Measurements from ENCODE around the gene CDKN2B. TPM values are rescaled to one million over a fixed set of nuclear protein-coding genes. Genes with fewer than 3 reads are reported as not detected.
"Not testable (repeated sequence)": the region's sequence is repeated elsewhere in the genome, so short reads cannot be mapped to it uniquely, and the experiment has no call there.

Gene CDKN2B, protein sequence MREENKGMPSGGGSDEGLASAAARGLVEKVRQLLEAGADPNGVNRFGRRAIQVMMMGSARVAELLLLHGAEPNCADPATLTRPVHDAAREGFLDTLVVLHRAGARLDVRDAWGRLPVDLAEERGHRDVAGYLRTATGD
- 10.2 and 10.7 TPM in 2 replicates for polyA plus RNA-seq (2011; rRNA removed)
- polyA minus RNA-seq (2011; rRNA and poly(A)+ RNA removed): 9.6 and 11.8 TPM in 2 replicates

DNA sequence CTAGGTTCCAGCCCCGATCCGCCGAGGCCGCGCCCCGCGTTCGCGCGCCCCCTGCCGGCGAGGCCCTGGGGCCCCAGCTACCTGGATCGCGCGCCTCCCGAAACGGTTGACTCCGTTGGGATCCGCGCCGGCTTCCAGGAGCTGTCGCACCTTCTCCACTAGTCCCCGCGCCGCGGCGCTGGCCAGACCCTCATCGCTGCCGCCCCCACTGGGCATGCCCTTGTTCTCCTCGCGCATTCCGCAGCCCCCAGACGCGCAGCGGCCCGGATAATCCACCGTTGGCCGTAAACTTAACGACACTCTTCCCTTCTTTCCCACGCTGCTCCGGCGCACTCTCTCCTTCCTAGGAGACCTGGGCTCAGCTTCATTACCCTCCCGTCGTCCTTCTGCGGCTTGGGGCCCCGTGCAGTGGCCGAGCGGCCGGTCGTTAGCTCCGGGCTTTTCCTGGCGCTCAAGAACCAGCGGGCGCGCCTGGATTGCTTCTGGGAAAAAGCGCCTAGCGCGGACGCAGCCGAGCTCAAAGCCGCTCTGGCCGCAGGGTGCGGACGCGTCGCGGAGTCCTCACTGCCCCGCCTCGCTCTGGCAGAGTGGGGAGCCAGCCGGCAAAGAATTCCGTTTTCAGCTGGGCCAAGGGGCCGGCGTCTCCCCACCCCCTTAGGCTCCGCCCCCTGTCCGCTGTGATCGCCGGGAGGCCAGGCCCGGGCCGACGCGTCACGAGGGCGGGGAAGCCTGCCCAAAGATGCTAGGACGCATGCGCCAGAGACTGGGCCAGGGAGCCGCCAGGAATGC lies at the start of gene CDKN2B:
Gene CDKN2B (minus strand): TSS at position 589 of the 789 bp plus-strand sequence. CDS start 352 bp downstream, at position 237.
- ChIA-PET POLR2A (interaction anchor here (0.6 to 2.6 kb wide), 20 partner anchors 11 to 235 kb away, joined by 3 to 15 read pairs (median 4); partner anchors contain the start of genes CDKN2A, CDKN2B-AS1 and MTAP), CTCF (interaction anchor here (0.6 to 6.4 kb wide), 75 partner anchors 8 to 773 kb away, joined by 3 to 192 read pairs (median 5); partner anchors contain the start of genes CDKN2A and CDKN2B-AS1)
- Histone ChIP-seq H3K4me3 (ENCODE audit: low read depth, low read length) (peak within 1 kb of the TSS; percentile 83), H3K27me3 (ENCODE audit: control insufficient read depth, insufficient read depth, low read length) (no peaks in the 10 kb centered on the region), H3K27ac (ENCODE audit: low read depth, low read length) (peak within 1 kb of the TSS; percentile 95), H3K9me3 (ENCODE audit: control insufficient read depth, insufficient read depth, low read length) (no peaks in the 10 kb centered on the region)
- DNase-seq (ENCODE audit: low read depth, low spot score): peak; percentile 92
- TF ChIP-seq, protein P1, sequence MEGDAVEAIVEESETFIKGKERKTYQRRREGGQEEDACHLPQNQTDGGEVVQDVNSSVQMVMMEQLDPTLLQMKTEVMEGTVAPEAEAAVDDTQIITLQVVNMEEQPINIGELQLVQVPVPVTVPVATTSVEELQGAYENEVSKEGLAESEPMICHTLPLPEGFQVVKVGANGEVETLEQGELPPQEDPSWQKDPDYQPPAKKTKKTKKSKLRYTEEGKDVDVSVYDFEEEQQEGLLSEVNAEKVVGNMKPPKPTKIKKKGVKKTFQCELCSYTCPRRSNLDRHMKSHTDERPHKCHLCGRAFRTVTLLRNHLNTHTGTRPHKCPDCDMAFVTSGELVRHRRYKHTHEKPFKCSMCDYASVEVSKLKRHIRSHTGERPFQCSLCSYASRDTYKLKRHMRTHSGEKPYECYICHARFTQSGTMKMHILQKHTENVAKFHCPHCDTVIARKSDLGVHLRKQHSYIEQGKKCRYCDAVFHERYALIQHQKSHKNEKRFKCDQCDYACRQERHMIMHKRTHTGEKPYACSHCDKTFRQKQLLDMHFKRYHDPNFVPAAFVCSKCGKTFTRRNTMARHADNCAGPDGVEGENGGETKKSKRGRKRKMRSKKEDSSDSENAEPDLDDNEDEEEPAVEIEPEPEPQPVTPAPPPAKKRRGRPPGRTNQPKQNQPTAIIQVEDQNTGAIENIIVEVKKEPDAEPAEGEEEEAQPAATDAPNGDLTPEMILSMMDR (IDR thresholded peaks at IDR 0.05; ENCODE audit: low read depth, low read length): peak; percentile 86

DNA sequence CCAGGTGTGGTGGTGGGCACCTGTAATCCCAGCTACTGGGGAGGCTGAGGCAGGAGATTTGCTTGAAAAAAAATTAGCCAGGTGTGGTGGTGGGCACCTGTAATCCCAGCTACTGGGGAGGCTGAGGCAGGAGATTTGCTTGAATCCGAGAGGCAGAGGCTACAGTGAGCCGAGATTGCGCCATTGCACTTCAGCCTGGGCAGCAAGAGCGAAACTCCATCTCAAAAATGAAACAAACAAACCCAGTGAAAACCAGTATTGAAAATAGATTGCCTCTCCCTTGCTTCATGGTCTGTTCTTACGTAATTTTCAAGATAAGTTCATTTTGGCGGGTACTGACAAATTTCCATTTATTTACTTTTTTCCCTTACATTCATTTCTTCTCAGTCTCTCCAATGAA lies 48.9 kb upstream of the CDKN2B start:
- H3K27me3 ChIP-seq (ENCODE audit: control insufficient read depth, insufficient read depth, low read length); POLR2A ChIA-PET; H3K4me3 ChIP-seq (ENCODE audit: low read depth, low read length); H3K27ac ChIP-seq (ENCODE audit: low read depth, low read length); DNase-seq (ENCODE audit: low read depth, low spot score); H3K9me3 ChIP-seq (ENCODE audit: control insufficient read depth, insufficient read depth, low read length): not testable (repeated sequence)
- CTCF ChIA-PET: interaction anchor here (1.8 kb wide), 1 partner anchor 186 kb away, joined by 7 read pairs; no protein-coding TSS in a partner anchor

DNA sequence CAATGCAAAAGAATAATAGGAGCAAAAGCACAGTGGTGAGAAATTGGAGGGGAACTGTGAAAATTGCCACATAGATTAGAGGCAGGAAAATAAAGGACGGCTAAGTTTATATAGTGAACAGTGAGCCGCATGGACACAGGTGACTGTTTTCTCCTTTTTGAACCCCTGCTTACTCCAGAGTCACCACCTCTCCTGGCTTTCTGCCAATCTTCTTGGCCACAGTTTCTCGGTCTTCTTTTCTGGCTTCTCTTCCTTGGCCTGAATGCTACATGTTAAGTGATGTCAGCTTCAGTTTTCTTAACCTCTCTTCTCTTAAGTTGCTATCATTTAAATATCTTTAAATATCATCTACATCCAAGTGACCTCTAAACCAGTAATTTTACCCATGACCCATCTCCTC lies 47.3 kb upstream of the CDKN2B start:
- POLR2A ChIA-PET: no interaction called here
- TF ChIP-seq, protein P1 (IDR thresholded peaks at IDR 0.05; ENCODE audit: low read depth, low read length): no peak
- Histone ChIP-seq H3K27me3 (ENCODE audit: control insufficient read depth, insufficient read depth, low read length) (no peaks in the 10 kb centered on the region), H3K27ac (ENCODE audit: low read depth, low read length) (no peak overlapping the region), H3K9me3 (ENCODE audit: control insufficient read depth, insufficient read depth, low read length) (no peaks in the 10 kb centered on the region), H3K4me3 (ENCODE audit: low read depth, low read length) (no peak overlapping the region)
- no peak for DNase-seq (ENCODE audit: low read depth, low spot score)
- CTCF ChIA-PET: interaction anchor here (1.8 kb wide), 1 partner anchor 188 kb away, joined by 7 read pairs; no protein-coding TSS in a partner anchor

DNA sequence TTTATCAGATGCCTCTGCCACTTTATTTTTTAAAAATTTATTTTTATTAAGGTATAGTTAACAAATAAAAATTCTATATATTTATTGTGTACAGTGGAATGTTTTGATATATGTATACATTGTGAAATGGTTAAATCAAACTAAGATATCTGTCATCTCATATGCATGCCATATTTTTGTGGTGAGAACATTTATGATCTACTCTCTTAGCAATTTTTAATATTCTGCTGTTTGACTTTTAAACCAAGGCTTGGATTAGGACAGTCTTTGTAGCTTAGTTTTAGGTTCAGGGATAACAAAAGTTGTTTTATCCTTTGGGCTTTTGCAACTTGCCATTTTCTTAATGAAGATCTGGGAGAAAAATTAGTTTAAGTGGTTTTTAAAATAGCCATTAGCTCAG lies 46.0 kb upstream of the CDKN2B start:
- no peak overlapping the region for H3K27ac ChIP-seq (ENCODE audit: low read depth, low read length)
- TF ChIP-seq, protein P1 (IDR thresholded peaks at IDR 0.05; ENCODE audit: low read depth, low read length): no peak
- DNase-seq (ENCODE audit: low read depth, low spot score): no peak

DNA sequence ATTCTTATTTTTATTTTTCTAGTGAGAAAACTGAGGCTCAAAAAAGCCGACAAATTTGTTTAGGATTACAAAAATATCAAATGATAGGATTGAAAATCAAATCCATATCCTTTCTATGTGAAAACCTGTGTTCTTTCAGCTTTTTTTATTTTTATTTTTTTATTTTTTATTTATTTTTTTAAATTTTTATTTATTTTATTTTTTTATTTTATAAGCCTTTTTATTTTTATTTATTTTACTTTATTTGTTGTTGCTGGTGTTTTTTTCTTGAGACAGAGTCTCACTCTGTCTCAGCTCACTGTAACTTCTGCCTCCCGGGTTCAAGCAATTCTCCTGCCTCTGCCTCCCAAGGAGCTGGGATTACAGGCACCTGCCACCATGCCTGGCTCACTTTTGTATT lies 45.4 kb upstream of the CDKN2B start:
- no peaks in the 10 kb centered on the region for H3K9me3 ChIP-seq (ENCODE audit: control insufficient read depth, insufficient read depth, low read length)
- DNase-seq (ENCODE audit: low read depth, low spot score): no peak
- ChIA-PET CTCF (interaction anchor here (1.0 to 2.3 kb wide), 3 partner anchors 11 to 241 kb away, joined by 3 to 10 read pairs (median 5); no protein-coding TSS in a partner anchor), POLR2A (no interaction called here)
- no peaks in the 10 kb centered on the region for H3K27me3 ChIP-seq (ENCODE audit: control insufficient read depth, insufficient read depth, low read length)
- no peak overlapping the region for H3K27ac ChIP-seq (ENCODE audit: low read depth, low read length)
- TF ChIP-seq, protein P1 (IDR thresholded peaks at IDR 0.05; ENCODE audit: low read depth, low read length): no peak
- H3K4me3 ChIP-seq (ENCODE audit: low read depth, low read length): no peak overlapping the region

More for the DNA sequence above, 46.0 kb upstream of the CDKN2B start:
- H3K9me3 ChIP-seq (ENCODE audit: control insufficient read depth, insufficient read depth, low read length): no peaks in the 10 kb centered on the region
- no peak overlapping the region for H3K4me3 ChIP-seq (ENCODE audit: low read depth, low read length)
- H3K27me3 ChIP-seq (ENCODE audit: control insufficient read depth, insufficient read depth, low read length): no peaks in the 10 kb centered on the region
- ChIA-PET POLR2A (no interaction called here), CTCF (interaction anchor here (1.0 to 2.3 kb wide), 3 partner anchors 10 to 242 kb away, joined by 3 to 10 read pairs (median 5); no protein-coding TSS in a partner anchor)

Data from AG04450 (cell line).